Measurements from ENCODE around the gene PLPPR2.
A peak's percentile ranks its signal among the peaks of the same experiment; 100 is the strongest.
"Not testable (repeated sequence)": the region's sequence is repeated elsewhere in the genome, so short reads cannot be mapped to it uniquely, and the experiment has no call there.

PLPPR2 gene, protein sequence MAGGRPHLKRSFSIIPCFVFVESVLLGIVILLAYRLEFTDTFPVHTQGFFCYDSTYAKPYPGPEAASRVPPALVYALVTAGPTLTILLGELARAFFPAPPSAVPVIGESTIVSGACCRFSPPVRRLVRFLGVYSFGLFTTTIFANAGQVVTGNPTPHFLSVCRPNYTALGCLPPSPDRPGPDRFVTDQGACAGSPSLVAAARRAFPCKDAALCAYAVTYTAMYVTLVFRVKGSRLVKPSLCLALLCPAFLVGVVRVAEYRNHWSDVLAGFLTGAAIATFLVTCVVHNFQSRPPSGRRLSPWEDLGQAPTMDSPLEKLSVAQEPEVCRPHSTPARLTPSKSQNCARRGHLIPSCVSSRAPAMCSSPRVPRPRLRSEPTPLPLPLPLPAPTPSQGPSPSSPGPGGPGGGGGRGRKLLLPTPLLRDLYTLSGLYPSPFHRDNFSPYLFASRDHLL

DNA sequence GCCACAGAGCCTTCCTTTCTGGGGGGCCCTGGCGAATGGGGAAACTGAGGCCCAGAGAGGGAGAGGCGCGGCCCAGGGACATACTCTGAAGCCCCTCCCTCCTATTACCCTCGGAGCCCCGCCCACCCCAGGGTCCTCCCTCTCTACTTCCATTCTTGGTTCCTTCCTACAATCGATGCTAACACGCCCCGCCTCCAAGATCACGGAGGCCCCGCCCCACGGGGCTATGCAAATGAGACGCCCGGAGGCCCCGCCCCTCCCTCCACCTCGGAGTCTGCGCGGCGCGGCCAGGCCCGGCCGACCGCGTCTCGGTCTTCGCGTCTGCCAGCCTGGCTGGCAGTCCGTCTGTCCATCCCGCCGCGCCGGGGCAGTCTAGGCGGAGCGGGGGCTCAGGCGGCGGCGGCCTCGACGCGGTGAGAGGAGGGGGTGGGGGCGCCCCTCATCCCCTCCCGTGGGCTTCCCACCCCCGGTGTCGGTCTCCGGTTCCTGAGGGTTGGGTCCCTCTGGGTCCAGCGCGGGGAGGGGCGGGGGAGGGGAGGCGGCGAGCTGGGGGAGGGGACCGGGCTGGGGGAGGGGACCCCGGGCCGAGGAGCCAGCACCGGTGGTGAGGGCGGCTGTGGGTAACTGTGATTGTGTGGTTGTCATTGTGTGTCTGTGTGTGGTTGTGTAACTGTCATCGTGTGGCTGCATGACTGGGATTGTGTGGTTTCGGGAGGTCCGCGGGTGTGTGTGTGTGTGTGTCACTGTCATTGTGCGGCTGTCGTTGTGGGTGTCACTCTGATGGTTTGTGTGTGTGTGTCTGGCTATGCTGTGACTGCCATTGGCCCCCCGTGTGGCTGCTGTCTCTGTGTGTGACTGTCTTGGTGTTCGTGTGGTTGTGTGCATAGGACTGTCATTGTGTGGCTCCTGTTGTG, at the start of gene PLPPR2:
Gene PLPPR2, plus strand, starts transcription at position 273 of the 914 bp plus-strand sequence. CDS start 2,242 bp downstream, outside the sequence.
- peak; percentile 94 for DNase-seq

DNA sequence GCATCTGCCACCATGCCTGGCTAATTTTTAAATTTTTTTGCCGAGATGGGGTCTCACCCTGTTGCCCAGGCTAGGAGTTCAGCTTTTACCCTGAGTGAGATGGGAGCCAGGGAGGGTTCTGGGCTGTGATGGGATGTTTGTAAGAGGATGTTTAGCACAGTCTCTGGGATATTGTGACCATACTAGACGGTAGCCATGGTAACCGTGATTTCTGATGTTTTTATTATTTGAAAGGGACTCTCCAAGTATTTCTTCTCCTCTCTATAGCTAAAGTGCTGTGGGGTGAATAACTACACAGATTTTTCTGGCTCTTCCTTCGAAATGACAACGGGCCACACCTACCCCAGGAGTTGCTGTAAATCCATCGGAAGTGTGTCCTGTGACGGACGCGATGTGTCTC, 48.9 kb upstream of the PLPPR2 start:
- no peak for DNase-seq

DNA sequence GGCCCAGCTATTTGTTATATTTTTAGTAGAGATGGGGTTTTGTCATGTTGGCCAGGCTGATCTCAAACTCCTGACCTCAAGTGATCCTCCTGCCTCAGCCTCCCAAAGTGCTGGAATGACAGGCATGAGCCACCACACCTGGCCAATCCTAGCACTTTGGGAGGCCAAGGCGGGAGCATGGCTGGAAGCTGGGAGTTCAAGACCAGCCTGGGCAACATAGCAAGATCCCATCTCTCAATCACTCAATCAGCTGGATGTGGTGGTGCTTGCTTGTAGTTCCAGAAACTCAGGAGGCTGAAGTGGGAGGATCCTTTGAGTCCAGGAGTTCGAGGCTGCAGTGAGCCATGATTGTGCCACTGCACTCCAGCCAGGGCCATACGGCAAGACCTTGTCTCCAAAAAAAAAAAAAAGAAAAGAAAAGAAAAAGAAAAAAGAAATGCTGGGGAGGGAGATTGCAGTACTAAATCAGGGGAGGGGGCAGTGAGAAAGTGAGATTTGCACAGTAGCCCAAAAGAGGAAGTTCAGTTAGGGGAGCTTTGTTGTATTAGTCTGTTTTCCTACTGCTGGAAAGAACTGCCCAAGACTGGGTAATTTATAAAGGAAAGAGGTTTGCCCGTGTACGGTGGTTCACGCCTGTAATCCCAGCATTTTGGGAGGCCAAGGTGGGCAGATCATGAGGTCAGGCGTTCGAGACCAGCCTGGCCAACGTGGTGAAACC, 34.8 kb upstream of the PLPPR2 start:
- not testable (repeated sequence) for DNase-seq

DNA sequence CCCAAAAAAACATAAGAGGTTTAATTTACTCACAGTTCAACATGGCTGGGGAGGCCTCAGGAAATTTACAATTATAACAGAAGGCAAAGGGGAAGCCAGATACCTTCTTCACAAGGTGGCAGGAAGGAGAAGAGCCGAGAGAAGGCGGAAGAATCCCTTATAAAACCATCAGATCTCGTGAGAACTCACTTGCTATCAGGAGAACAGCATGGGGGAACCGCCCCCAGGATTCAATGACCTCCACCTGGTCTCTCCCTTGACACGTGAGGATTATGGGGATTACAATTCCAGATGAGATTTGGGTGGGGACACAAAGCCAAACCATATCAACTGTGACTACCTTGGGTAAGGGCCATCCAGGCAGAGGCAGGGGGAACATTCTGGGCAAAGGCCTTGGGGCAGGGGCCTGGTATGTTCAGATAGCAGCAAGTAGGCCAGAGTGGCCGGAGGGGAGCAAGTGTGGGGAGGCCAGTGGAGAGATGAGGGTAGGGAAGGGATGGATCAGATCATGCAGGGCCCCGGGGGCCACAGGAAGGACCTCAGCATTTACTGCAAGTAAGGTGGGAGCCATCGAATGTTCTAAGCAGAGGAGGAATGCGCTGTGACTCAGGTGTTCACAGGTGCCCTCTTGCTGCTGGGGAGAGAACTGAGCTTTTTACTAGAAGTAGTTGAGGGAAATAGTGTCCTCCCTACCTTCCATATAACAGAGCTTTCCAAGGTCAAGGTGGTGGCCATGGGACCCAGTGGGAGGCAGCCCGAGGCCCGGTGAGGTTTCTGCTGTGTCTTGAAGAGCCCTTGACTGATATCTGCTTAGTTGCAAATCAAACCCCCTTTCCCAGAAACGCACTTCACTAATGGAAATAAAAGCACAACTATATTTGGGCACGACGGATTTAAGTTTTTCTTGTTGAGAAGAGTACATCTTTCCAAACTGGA, 33.8 kb upstream of the PLPPR2 start:
- no peak for DNase-seq

GRCh38 chr19:11322269-11323024, 32.8 kb upstream of the PLPPR2 start:
- DNase-seq = no peak

- no peak for DNase-seq
Observed at GRCh38 chr19:11323601-11324078, 31.6 kb upstream of the PLPPR2 start.

DNA sequence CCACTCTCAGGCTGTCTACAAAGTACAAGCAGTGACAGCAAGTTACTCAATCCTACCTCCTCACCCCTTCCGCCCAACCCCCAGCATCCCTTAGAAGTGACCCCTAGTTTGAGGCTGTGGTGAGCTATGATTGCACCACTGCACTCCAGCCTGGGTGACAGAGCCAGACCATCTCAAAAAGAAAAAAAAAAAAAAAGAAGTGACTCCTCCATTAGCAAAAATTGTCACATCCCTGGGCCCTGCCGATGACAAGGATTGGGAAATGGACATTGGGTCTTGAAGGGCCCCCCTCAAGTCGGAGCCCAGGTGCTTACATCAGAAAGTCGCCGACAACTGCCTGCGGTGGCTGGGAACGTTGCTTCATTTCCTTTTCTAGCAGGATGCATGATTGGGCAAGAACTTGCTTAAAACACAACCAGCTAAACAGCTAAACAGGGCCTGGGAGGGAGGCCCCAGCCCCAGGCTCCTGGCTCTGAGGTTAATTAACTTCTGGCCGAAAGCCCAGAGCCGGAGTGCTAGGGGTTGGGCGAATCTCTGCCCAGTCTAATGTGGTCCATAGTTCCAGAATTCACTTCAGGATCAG, 31.1 kb upstream of the PLPPR2 start:
- DNase-seq = peak; percentile 71

GRCh38 chr19:11324748-11325389, 30.4 kb upstream of the PLPPR2 start:
- no peak for DNase-seq

GRCh38 chr19:11325544-11325943, 29.7 kb upstream of the PLPPR2 start:
- DNase-seq = no peak

- no peak for DNase-seq
Observed at GRCh38 chr19:11330127-11330526, 25.1 kb upstream of the PLPPR2 start.

DNA sequence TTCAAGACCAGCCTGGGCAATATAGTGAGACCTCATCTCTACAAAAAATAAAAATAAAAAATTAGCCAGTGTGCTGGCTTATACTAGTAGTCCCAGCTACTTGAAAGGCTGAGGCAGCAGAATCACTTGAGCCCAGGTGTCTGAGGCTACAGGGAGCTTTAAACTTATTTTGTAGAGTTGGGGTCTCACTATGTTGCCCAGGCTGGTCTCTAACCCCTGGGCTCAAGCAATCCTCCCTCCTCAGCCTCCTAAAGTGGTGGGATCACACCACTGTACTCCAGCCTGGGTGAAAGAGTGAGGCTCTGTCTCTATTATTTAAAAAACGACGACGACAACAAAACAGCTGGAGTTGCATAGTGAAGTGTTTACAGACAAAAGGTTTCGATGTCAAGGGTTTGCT, 23.7 kb upstream of the PLPPR2 start:
- no peak for DNase-seq

- DNase-seq = no peak
Observed at GRCh38 chr19:11332822-11333221, 22.4 kb upstream of the PLPPR2 start.

- DNase-seq = not testable (repeated sequence)
Observed at GRCh38 chr19:11333838-11334237, 21.4 kb upstream of the PLPPR2 start.

GRCh38 chr19:11335449-11336146, 19.6 kb upstream of the PLPPR2 start:
- DNase-seq = no peak

DNA sequence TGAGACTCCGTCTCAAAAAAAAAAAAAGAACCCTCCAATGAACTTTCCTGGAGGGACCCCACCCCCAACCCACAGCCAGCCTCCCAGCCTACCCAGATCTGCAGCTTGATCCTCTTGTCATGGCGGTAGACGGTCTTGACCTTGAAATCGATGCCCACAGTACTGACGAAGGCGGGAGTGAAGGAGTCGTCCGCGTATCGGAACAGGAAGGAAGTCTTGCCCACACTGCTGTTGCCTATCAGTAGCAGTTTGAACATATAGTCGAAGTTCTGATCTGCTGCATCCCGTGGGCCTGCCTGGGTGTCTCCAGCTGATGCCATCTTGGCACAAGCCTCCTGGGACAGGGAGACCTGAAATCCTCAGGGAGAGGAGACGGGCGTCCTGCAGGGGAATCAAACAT, 18.2 kb upstream of the PLPPR2 start:
- DNase-seq = no peak

GRCh38 chr19:11338121-11338520, 17.1 kb upstream of the PLPPR2 start:
- no peak for DNase-seq

GRCh38 chr19:11338569-11339253, 16.5 kb upstream of the PLPPR2 start:
- DNase-seq = no peak

DNA sequence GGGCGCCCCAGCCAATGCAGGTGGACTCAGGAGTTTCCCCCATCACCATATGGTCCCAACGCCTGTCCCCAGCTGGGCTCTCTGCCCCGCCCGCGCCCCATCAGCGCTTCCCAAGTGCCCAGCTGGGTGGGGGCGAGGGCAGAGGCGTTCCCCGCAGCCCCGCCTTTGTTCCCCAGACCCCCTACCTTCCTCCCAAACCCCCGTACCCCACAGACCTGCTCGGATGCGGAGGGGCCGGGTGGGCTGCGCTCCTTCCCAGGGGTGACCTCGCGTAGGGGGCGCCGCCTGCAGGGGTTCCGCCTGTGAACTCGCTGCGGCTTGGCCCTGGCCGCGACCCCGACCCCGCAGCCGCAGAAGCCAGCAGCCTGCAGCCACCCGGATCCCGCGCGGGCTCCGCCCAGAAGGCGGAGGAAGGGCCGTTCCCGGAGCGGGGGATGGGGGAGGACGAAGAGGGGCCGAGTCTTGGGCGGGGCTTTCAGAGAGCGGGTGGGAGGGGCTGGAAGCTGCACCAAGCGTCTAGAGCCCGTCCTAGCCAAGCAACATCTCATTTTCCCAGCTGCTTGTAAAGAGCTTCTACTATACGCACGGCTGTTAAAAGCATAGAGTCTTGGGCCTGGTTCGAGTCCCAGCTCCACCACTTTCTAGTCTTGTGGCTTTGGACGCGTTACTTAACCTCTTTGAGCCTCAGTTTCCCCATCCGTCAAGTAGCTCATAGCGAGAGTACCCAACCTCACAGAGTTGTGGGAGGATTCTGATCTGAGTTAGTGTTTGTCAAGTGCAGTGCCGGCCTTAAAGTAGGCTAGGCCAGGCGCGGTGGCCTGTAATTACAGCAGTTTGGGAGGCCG, 15.8 kb upstream of the PLPPR2 start, which contains the start of gene RAB3D:
Gene RAB3D, minus strand, starts transcription at position 404 of the 845 bp plus-strand sequence. CDS start 2,258 bp downstream, outside the sequence.
- peak; percentile 96 for DNase-seq

Measured in eye (tissue), 1 donor.